Endothelial cell of umbilical vein (primary cell): ENCODE measurements around the gene MCUR1. TPM values are rescaled to one million over a fixed set of nuclear protein-coding genes. Genes with fewer than 3 reads are reported as not detected.

Experiments used
- Bru-seq: library from RNA; stranded (reverse); fragments of 400-500 nt; gene quantifications from one replicate; lab custom pipeline; 2021; lab: Mats Ljungman, UMichigan
- BruChase-seq, 2 experiments: library from RNA; stranded (reverse); fragments of 400-500 nt; gene quantifications; one replicate each; lab custom pipeline; 2021; lab: Mats Ljungman, UMichigan
- BruUV-seq: library from RNA; stranded (reverse); fragments of 400-500 nt; replicated peaks from 2 replicates; lab custom pipeline; 2021; lab: Mats Ljungman, UMichigan
- CTCF ChIA-PET: fragments of 300-600, 350-600 bp; sonication (Branson Sonifier 250); formaldehyde crosslinking; loops from one replicate; lab custom pipeline; 2021; ENCODE audit warnings: antibody characterized with exemption, inconsistent platforms; lab: Charles Lee
- POLR2A ChIA-PET: fragments of 300-600, 350-600 bp; sonication (Branson Sonifier 250); formaldehyde crosslinking; loops from one replicate; lab custom pipeline; 2021; ENCODE audit warnings: antibody characterized with exemption, inconsistent platforms; lab: Charles Lee
- DNase-seq: peaks from one replicate; pipeline ENCODE4 v3.0.0-alpha.2; 2011; ENCODE audit warnings: low read depth, low spot score
- FAIRE-seq: peaks from 2 replicates; lab custom pipeline; 2011; peaks lifted over from hg19 to GRCh38; lab: Jason Lieb, UNC
- H2AFZ ChIP-seq: 2 replicates; pipeline ENCODE4 v1.6.0; 2012; ENCODE audit warnings: low read depth, low read length, control low read depth, inconsistent platforms
- H3K27ac ChIP-seq: 2 replicates; pipeline ENCODE4 v1.5.1; 2011; ENCODE audit warnings: low read depth, mild to moderate bottlenecking, control low read depth, low read length, moderate library complexity; ENCODE audit not compliant: insufficient read depth
- H3K27me3 ChIP-seq, 2 experiments: 2 replicates each; pipeline versions ENCODE4 v1.6.0 to v1.6.1; 2011; ENCODE audit warnings: low read length in 2 of 2, mixed read lengths in 1 of 2; ENCODE audit not compliant: control insufficient read depth in 2 of 2, insufficient read depth in 2 of 2
- H3K36me3 ChIP-seq, 2 experiments: 2 replicates in 1 of 2; 3 replicates in 1 of 2; pipeline ENCODE4 v1.5.1; 2011; ENCODE audit warnings: low read length in 2 of 2, mild to moderate bottlenecking in 1 of 2, moderate library complexity in 1 of 2; ENCODE audit not compliant: control insufficient read depth in 2 of 2, insufficient read depth in 2 of 2; ENCODE audit errors: extremely low read depth in 1 of 2
- H3K4me1 ChIP-seq: 3 replicates; pipeline ENCODE4 v1.5.1; 2011; ENCODE audit warnings: mild to moderate bottlenecking, low read length; ENCODE audit not compliant: control insufficient read depth, insufficient read depth; ENCODE audit errors: extremely low read depth
- H3K4me2 ChIP-seq: 2 replicates; pipeline ENCODE4 v1.6.1; 2011; ENCODE audit warnings: low read length, control low read depth, mixed read lengths; ENCODE audit not compliant: insufficient read depth
- H3K4me3 ChIP-seq, 3 experiments: fragments of 200-600 bp in 1 of 3; sonication (generic), shearing (Covaris generic) in 1 of 3; replicated peaks in 1 of 3; 2 replicates each; pipeline ENCODE4 v1.5.1; 2011 to 2016; ENCODE audit warnings: control low read depth in 3 of 3, low read length in 3 of 3, mild to moderate bottlenecking in 2 of 3, inconsistent platforms in 1 of 3, low read depth in 1 of 3, moderate library complexity in 1 of 3; ENCODE audit not compliant: insufficient read depth in 1 of 3
- H3K79me2 ChIP-seq: 2 replicates; pipeline ENCODE4 v1.6.0; 2012; ENCODE audit warnings: low read length, inconsistent platforms; ENCODE audit not compliant: control insufficient read depth, insufficient read depth
- H3K9ac ChIP-seq: replicated peaks from 2 replicates; pipeline ENCODE3; 2011; ENCODE audit warnings: low read length, control low read depth; ENCODE audit not compliant: insufficient read depth; ENCODE audit errors: extremely low read depth
- H3K9me1 ChIP-seq: replicated peaks from 3 replicates; pipeline ENCODE4 v1.6.0; 2011; ENCODE audit warnings: mild to moderate bottlenecking, low read length; ENCODE audit not compliant: control insufficient read depth, insufficient read depth; ENCODE audit errors: extremely low read depth
- H3K9me3 ChIP-seq: replicated peaks from 2 replicates; pipeline ENCODE4 v1.5.1; 2012; ENCODE audit warnings: low read length, inconsistent platforms; ENCODE audit not compliant: control insufficient read depth, insufficient read depth
- H4K20me1 ChIP-seq: replicated peaks from 2 replicates; pipeline ENCODE3; 2011; ENCODE audit warnings: mild to moderate bottlenecking, low read length; ENCODE audit not compliant: control insufficient read depth, insufficient read depth; ENCODE audit errors: extremely low read depth
- CTCF ChIP-seq, 2 donors: IDR thresholded peaks; 1 replicate in 1 of 2; 2 replicates in 1 of 2; pipeline ENCODE4 v1.5.1; 2011; ENCODE audit warnings: low read length in 2 of 2, mild to moderate bottlenecking in 2 of 2, moderate library complexity in 2 of 2, control low read depth in 1 of 2, inconsistent platforms in 1 of 2, low read depth in 1 of 2; ENCODE audit not compliant: insufficient read depth in 1 of 2; ENCODE audit errors: extremely low read depth in 1 of 2
- EZH2 ChIP-seq: IDR thresholded peaks from 2 replicates; pipeline ENCODE4 v1.6.1; 2012; ENCODE audit warnings: borderline replicate concordance, low read depth, mild to moderate bottlenecking, moderate library complexity, low read length, inconsistent platforms; ENCODE audit not compliant: severe bottlenecking
- FOS ChIP-seq: IDR thresholded peaks from 2 replicates; pipeline ENCODE4 v1.6.1; 2011; ENCODE audit warnings: mild to moderate bottlenecking, low read length, moderate library complexity, borderline replicate concordance; ENCODE audit not compliant: insufficient read depth
- GATA2 ChIP-seq: IDR thresholded peaks from 2 replicates; pipeline ENCODE4 v1.7.0; 2011; ENCODE audit warnings: low read depth, mild to moderate bottlenecking, moderate library complexity, mixed read lengths, low read length; ENCODE audit not compliant: insufficient read length, insufficient read depth
- JUN ChIP-seq: IDR thresholded peaks from 2 replicates; pipeline ENCODE4 v1.6.1; 2011; ENCODE audit warnings: borderline replicate concordance, low read depth; ENCODE audit not compliant: insufficient read length, insufficient read depth
- MAX ChIP-seq: IDR thresholded peaks from 2 replicates; pipeline ENCODE4 v1.6.1; 2011; ENCODE audit not compliant: insufficient read depth, insufficient read length
- MYC ChIP-seq: IDR thresholded peaks from one replicate; pipeline ENCODE4 v1.6.1; 2011; ENCODE audit warnings: mild to moderate bottlenecking, low read depth, low read length
- POLR2A ChIP-seq: IDR thresholded peaks from 2 replicates; pipeline ENCODE4 v1.6.1; 2012; ENCODE audit warnings: low read depth, mild to moderate bottlenecking, control low read depth, low read length
- POLR2AphosphoS5 ChIP-seq: IDR thresholded peaks from 2 replicates; pipeline ENCODE4 v1.6.1; 2012; ENCODE audit warnings: low read depth, mild to moderate bottlenecking, control low read depth, low read length, moderate library complexity; ENCODE audit not compliant: insufficient read depth
- dilution Hi-C: fragments of 300-500 bp; cut with MboI; formaldehyde crosslinking; loops from one replicate; pipeline ENCODE4 v1.15.0; 2019; ENCODE audit warnings: low sequenced_read_pairs; ENCODE audit not compliant: extremely low pct_ligation_motif_present
- intact Hi-C: fragments of 100-400 bp; cut with micrococcal nuclease; formaldehyde crosslinking; loops from one replicate; pipeline ENCODE4 v1.10.0; 2022
- long read RNA-seq: library from polyadenylated mRNA; stranded (forward); transcript quantifications from one replicate; pipeline ENCODE4 v2.0.0, GENCODE V29; 2021
- polyA minus RNA-seq, 3 experiments: library from RNA; depleted of rRNA, polyadenylated mRNA; stranded (reverse); fragments of >200 nt; gene quantifications; 1 replicate in 1 of 3; 2 replicates in 2 of 3; pipeline ENCODE4 v1.2.3, GENCODE V29; 2011
- polyA plus RNA-seq, 4 experiments: library from polyadenylated mRNA; depleted of rRNA in 3 of 4; stranded (reverse) in 3 of 4; unstranded in 1 of 4; fragments of >200 nt; gene quantifications; 2 replicates each; pipeline versions ENCODE4 v1.2.1 to v1.2.3, GENCODE V29; 2011 to 2012; ENCODE audit warnings: missing spikeins in 1 of 4
- total RNA-seq: library from RNA; stranded (reverse); gene quantifications from 2 replicates; pipeline ENCODE4 v1.2.3, GENCODE V29; 2021

Gene MCUR1
- total RNA-seq = 18.5 and 21.2 TPM in 2 replicates
- 5.0 and 6.2 TPM in 2 replicates for polyA plus RNA-seq
- 6.0 and 6.3 TPM in 2 replicates for polyA plus RNA-seq (2011; cell fraction: cytosol; rRNA removed)
- polyA plus RNA-seq (2011; cell fraction: nucleus; rRNA removed) = 3.2 and 3.9 TPM in 2 replicates
- 8.4 and 8.7 TPM in 2 replicates for polyA plus RNA-seq (2012)
- 5.0 and 8.0 TPM in 2 replicates for polyA minus RNA-seq
- 12.0 TPM for polyA minus RNA-seq (2011; cell fraction: cytosol; rRNA and poly(A)+ RNA removed)
- polyA minus RNA-seq (2011; cell fraction: nucleus; rRNA and poly(A)+ RNA removed) = 4.2 and 6.0 TPM in 2 replicates
- Bru-seq, nascent RNA = percentile 75 among the genes with signal in this experiment
- percentile 71 among the genes with signal in this experiment for BruChase-seq, experiment 1, labeled RNA remaining after a 6-hour chase
- percentile 69 among the genes with signal in this experiment for BruChase-seq, experiment 2, labeled RNA remaining after a 2-hour chase
- long read RNA-seq, full-length matches to known transcripts = 48 of 68 reads
- long read RNA-seq, partial matches to known transcripts = 4 of 68 reads
- long read RNA-seq, other reads (novel, unspliced or antisense) = 16 of 68 reads

GRCh38 chr6:13814176-13814937, at the start of gene MCUR1:
Gene MCUR1 (minus strand): TSS chr6:13814557. CDS start chr6:13814429, 128 bp downstream.
- H3K79me2 ChIP-seq = peaks cover 18% of the 10 kb centered on the region
- intact Hi-C loops (loop anchor here (1.0 to 5.0 kb wide), 5 partner anchors 19 to 303 kb away; partner anchors contain the start of genes CD83, NOL7 and RNF182), dilution Hi-C loops (no loop called here)
- CTCF ChIA-PET = interaction anchor here (0.7 to 1.3 kb wide), 3 partner anchors 19 to 253 kb away, joined by 4 to 5 read pairs (median 4); no protein-coding TSS in a partner anchor
- POLR2A ChIA-PET = interaction anchor here (0.5 kb wide), 1 partner anchor 223 kb away, joined by 9 read pairs; no protein-coding TSS in a partner anchor
- DNase-seq (peak; percentile 84), FAIRE-seq (peak; percentile 57)
- no TSS peak for BruUV-seq
- no peaks in the 10 kb centered on the region for H3K36me3 ChIP-seq
- H3K4me2 ChIP-seq = peak within 1 kb of the TSS; percentile 92
- H3K9ac ChIP-seq = peak within 1 kb of the TSS; percentile 62
- H2AFZ ChIP-seq = peak within 1 kb of the TSS; percentile 95
- H4K20me1 ChIP-seq = no peaks in the 10 kb centered on the region
- peak within 1 kb of the TSS; percentile 70 for H3K27ac ChIP-seq
- H3K4me3 ChIP-seq = peak within 1 kb of the TSS; percentile 70 to 94 (median 84)
- H3K9me3 ChIP-seq = no peaks in the 10 kb centered on the region
- no peaks in the 10 kb centered on the region for H3K27me3 ChIP-seq
- TF ChIP-seq MYC = no peak
- TF ChIP-seq JUN = no peak
- peak; percentile 79 for TF ChIP-seq POLR2AphosphoS5
- peak; percentile 77 for TF ChIP-seq MAX
- TF ChIP-seq POLR2A = peak; percentile 75
- TF ChIP-seq FOS = no peak
- no peak for TF ChIP-seq EZH2
- no peak for TF ChIP-seq GATA2
- peak in 1 of 2 donors; percentile 16 for TF ChIP-seq CTCF (IDR thresholded peaks at IDR 0.05; ENCODE audit: extremely low read depth in 1 of 2, insufficient read depth in 1 of 2, low read depth in 1 of 2, low read length in 2 of 2)
- no peaks in the 10 kb centered on the region for H3K9me1 ChIP-seq
- H3K4me1 ChIP-seq = peaks cover 10% of the 10 kb centered on the region
